IMR-90 (cell line): Measurements from ENCODE around the gene CDC42EP4. TPM values are rescaled to one million over a fixed set of nuclear protein-coding genes. Genes with fewer than 3 reads are reported as not detected.
"Not testable (repeated sequence)": the region's sequence is repeated elsewhere in the genome, so short reads cannot be mapped to it uniquely, and the experiment has no call there.

Source experiments
- ATAC-seq: fragments of 200-7000 bp; cut with Tn5 transposase; 2 replicates; pipeline ENCODE4 v1.9.1; 2020; ENCODE audit warnings: low read depth, mild to moderate bottlenecking, moderate library complexity
- BruUV-seq: library from RNA; stranded (reverse); fragments of 400-500 nt; replicated peaks from 2 replicates; lab custom pipeline; 2021; lab: Mats Ljungman, UMichigan
- CTCF ChIA-PET: fragments of 300-600 bp; formaldehyde crosslinking; extraction: SDS; loops from one replicate; lab custom pipeline; 2021; ENCODE audit warnings: antibody characterized with exemption; lab: Yijun Ruan, JAX
- POLR2A ChIA-PET: fragments of 300-600 bp; sonication (Branson Sonifier 250); formaldehyde crosslinking; loops from one replicate; lab custom pipeline; 2022; ENCODE audit warnings: antibody characterized with exemption; ENCODE audit not compliant: unreplicated experiment; lab: Charles Lee
- DNase-seq: peaks from one replicate; pipeline ENCODE4 v3.0.0; 2013
- H2AFZ ChIP-seq: replicated peaks from 2 replicates; pipeline ENCODE3; 2013; ENCODE audit warnings: low read length, mild to moderate bottlenecking; ENCODE audit not compliant: poor library complexity
- H2AK5ac ChIP-seq: 2 replicates; pipeline ENCODE4 v1.6.1; 2013; ENCODE audit warnings: low read depth, low read length, inconsistent platforms
- H2AK9ac ChIP-seq: replicated peaks from 2 replicates; pipeline ENCODE3; 2013; ENCODE audit warnings: mild to moderate bottlenecking, low read depth, low read length, moderate library complexity; ENCODE audit not compliant: poor library complexity
- H2BK120ac ChIP-seq: 2 replicates; pipeline ENCODE4 v1.6.1; 2013; ENCODE audit warnings: low read depth, low read length, inconsistent platforms
- H2BK15ac ChIP-seq: 3 replicates; pipeline ENCODE4 v1.6.1; 2013; ENCODE audit warnings: low read depth, low read length, inconsistent platforms
- H2BK20ac ChIP-seq: 2 replicates; pipeline ENCODE4 v1.6.1; 2013; ENCODE audit warnings: low read depth, mild to moderate bottlenecking, inconsistent platforms, low read length, moderate library complexity
- H2BK5ac ChIP-seq: 2 replicates; pipeline ENCODE4 v1.6.1; 2013; ENCODE audit warnings: mild to moderate bottlenecking, low read depth, low read length, inconsistent platforms; ENCODE audit not compliant: poor library complexity, severe bottlenecking
- H3K14ac ChIP-seq: replicated peaks from 2 replicates; pipeline ENCODE4 v1.6.1; 2013; ENCODE audit warnings: low read depth, low read length, inconsistent platforms
- H3K18ac ChIP-seq: 2 replicates; pipeline ENCODE4 v1.6.1; 2013; ENCODE audit warnings: low read depth, low read length, control low read depth
- H3K23ac ChIP-seq: 2 replicates; pipeline ENCODE4 v1.6.1; 2013; ENCODE audit warnings: low read depth, low read length, inconsistent platforms
- H3K27ac ChIP-seq: 2 replicates; pipeline ENCODE4 v1.5.1; 2013; ENCODE audit warnings: mild to moderate bottlenecking, control low read depth, low read length; ENCODE audit not compliant: insufficient read depth
- H3K27me3 ChIP-seq: 2 replicates; pipeline ENCODE4 v1.6.1; 2013; ENCODE audit warnings: low read length; ENCODE audit not compliant: control insufficient read depth, insufficient read depth
- H3K36me3 ChIP-seq: 2 replicates; pipeline ENCODE4 v1.6.1; 2013; ENCODE audit warnings: low read length, mixed read lengths; ENCODE audit not compliant: control insufficient read depth, insufficient read depth
- H3K4ac ChIP-seq: 2 replicates; pipeline ENCODE4 v1.6.1; 2013; ENCODE audit warnings: low read depth, low read length, inconsistent platforms
- H3K4me1 ChIP-seq: 2 replicates; pipeline ENCODE4 v1.6.1; 2013; ENCODE audit warnings: low read length, mixed read lengths; ENCODE audit not compliant: control insufficient read depth, insufficient read depth
- H3K4me2 ChIP-seq: 2 replicates; pipeline ENCODE4 v1.6.1; 2013; ENCODE audit warnings: low read depth, mild to moderate bottlenecking, control low read depth, low read length, moderate library complexity
- H3K4me3 ChIP-seq: 2 replicates; pipeline ENCODE4 v1.5.1; 2013; ENCODE audit warnings: low read depth, mild to moderate bottlenecking, control low read depth, low read length, moderate library complexity; ENCODE audit not compliant: insufficient read depth
- H3K56ac ChIP-seq: 2 replicates; pipeline ENCODE4 v1.6.1; 2013; ENCODE audit warnings: low read length, inconsistent platforms; ENCODE audit not compliant: insufficient read depth; ENCODE audit errors: extremely low read depth
- H3K79me1 ChIP-seq, 2 experiments: 2 replicates each; pipeline ENCODE4 v1.6.1; 2013; ENCODE audit warnings: low read length in 2 of 2, inconsistent platforms in 1 of 2, low read depth in 1 of 2
- H3K9ac ChIP-seq: 2 replicates; pipeline ENCODE4 v1.6.1; 2013; ENCODE audit warnings: low read depth, low read length, control low read depth
- H3K9me1 ChIP-seq: 2 replicates; pipeline ENCODE4 v1.6.1; 2013; ENCODE audit warnings: low read length, inconsistent platforms; ENCODE audit not compliant: insufficient read depth
- H3K9me3 ChIP-seq: 2 replicates; pipeline ENCODE4 v1.6.1; 2013; ENCODE audit warnings: low read length; ENCODE audit not compliant: control insufficient read depth, insufficient read depth
- H4K20me1 ChIP-seq: 2 replicates; pipeline ENCODE4 v1.6.1; 2013; ENCODE audit warnings: low read length, inconsistent platforms; ENCODE audit not compliant: insufficient read depth
- H4K5ac ChIP-seq: 2 replicates; pipeline ENCODE4 v1.6.1; 2013; ENCODE audit warnings: mild to moderate bottlenecking, low read depth, low read length, control low read depth
- H4K8ac ChIP-seq, 2 experiments: 2 replicates each; pipeline ENCODE4 v1.6.1; 2013; ENCODE audit warnings: low read depth in 2 of 2, low read length in 2 of 2, control low read depth in 1 of 2, inconsistent platforms in 1 of 2
- H4K91ac ChIP-seq: 2 replicates; pipeline ENCODE4 v1.6.1; 2013; ENCODE audit warnings: low read depth, low read length, inconsistent platforms; ENCODE audit not compliant: insufficient read depth
- CHD1 ChIP-seq: IDR thresholded peaks from 2 replicates; pipeline ENCODE4 v1.6.1; 2012; ENCODE audit warnings: low read depth, low read length, improper control_type of control experiment
- MAFK ChIP-seq: IDR thresholded peaks from 2 replicates; pipeline ENCODE4 v1.6.1; 2012; ENCODE audit warnings: low read depth, low read length, improper control_type of control experiment
- WGBS, 2 experiments: methylation state at CpG; one replicate each; pipeline versions ENCODE4 v1.1.5 to v1.1.7; 2013; ENCODE audit warnings: missing lambda C conversion rate in 2 of 2; ENCODE audit not compliant: insufficient read length in 1 of 2; ENCODE audit errors: extremely low coverage in 2 of 2; 5-methylcytosine and 5-hydroxymethylcytosine counted together
- dilution Hi-C: fragments of 300-500 bp; cut with HindIII; formaldehyde crosslinking; loops from one replicate; pipeline ENCODE4 v1.14.3; 2018; ENCODE audit warnings: low sequenced_read_pairs; ENCODE audit not compliant: unreplicated experiment
- in situ Hi-C: fragments of 300-500 bp; cut with MboI; formaldehyde crosslinking; loops from 3 replicates; pipeline ENCODE4 v1.14.3; 2019; ENCODE audit warnings: low sequenced_read_pairs, inconsistent platforms, mixed read lengths
- intact Hi-C: fragments of 100-400 bp; cut with micrococcal nuclease; formaldehyde crosslinking; loops from 2 replicates; pipeline ENCODE4 v1.10.0; 2022
- polyA plus RNA-seq, 3 experiments: library from polyadenylated mRNA; depleted of rRNA; stranded (reverse); fragments of >200 nt; gene quantifications; 2 replicates each; pipeline ENCODE4 v1.2.3, GENCODE V29; 2012; ENCODE audit warnings: low replicate concordance in 1 of 3
- total RNA-seq: library from RNA; depleted of rRNA; stranded (reverse); fragments of >200 nt; gene quantifications from 2 replicates; pipeline ENCODE4 v1.2.3, GENCODE V29; 2012

CDC42EP4 gene
- total and polyA plus RNA-seq, 2 of the 4 experiments (the other 2 are of a cell fraction), result 14.3 to 25.8 TPM

DNA sequence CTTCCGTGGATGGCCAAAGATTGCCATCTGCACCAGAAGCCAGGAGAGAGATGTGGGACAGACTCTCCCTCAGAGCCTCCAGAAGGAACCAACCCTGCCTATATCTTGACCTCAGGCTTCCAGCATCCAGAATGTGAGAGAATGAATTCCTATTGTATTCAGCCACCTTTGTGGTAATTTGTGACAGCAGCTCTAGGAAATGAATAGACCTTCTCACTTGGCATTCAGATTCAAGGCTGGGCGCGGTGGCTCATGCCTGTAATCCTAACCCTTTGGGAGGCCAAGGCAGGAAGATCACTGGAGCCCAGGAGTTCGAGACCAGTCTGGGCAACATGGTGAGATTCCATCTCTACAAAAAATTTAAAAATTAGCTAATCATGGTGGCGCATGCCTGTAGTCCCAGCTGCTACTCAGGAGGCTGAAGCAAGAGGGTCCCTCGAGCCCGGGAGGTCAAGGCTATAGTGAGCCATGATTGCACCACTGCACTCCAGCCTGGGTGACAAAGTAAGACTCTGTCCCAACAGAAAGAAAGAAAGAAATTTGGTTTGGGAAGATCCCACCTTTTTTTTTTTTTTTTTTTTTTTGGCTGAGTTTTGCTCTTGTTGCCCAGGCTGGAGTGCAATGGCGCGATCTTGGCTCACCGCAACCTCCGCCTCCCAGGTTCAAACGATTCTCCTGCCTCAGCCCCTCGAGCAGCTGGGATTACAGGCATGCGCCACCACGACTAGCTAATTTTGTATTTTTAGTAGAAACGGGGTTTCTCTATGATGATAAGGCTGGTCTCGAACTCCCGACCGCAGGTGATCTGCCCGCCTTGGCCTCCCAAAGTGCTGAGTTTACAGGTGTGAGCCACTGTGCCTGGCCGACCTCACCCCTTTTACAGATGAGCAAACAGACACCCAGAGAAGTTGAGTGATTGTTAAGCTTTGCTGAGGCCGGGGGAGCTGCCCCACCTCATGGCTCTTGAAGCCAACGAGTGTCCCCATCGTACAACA lies 45.9 kb downstream of the CDC42EP4 start (continued):
- TF ChIP-seq MAFK, result no peak
- no peak for TF ChIP-seq CHD1

DNA sequence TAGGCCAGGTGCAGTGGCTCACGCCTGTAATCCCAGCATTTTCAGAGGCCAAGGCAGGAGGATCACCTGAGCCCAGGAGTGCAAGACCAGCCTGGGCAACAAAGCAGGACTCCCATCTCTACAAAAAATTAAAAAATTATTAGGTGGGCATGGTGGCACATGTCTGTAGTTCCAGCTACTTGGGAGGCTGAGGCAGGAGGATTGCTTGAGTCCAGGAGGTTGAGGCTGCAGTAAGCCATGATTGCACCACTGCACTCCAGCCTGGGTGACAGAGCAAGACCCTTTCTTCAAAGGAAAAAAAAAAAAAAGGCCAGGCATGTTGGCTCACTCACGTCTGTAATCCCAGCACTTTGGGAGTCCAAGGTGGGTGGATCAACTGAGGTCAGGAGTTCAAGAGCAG lies 47.4 kb downstream of the CDC42EP4 start:
- dilution Hi-C loops, H3K56ac ChIP-seq: not testable (repeated sequence)

More for the DNA sequence above, 47.4 kb downstream of the CDC42EP4 start:
- H3K27ac ChIP-seq, H3K36me3 ChIP-seq, H3K9me3 ChIP-seq, H3K4me3 ChIP-seq, H2BK20ac ChIP-seq, H3K9me1 ChIP-seq, BruUV-seq, H3K4me2 ChIP-seq, H2AFZ ChIP-seq, H3K14ac ChIP-seq, H2AK9ac ChIP-seq, H4K8ac ChIP-seq, H2BK120ac ChIP-seq, H2AK5ac ChIP-seq, H3K4ac ChIP-seq, CTCF ChIA-PET, H2BK5ac ChIP-seq, H3K18ac ChIP-seq, H4K91ac ChIP-seq, POLR2A ChIA-PET, H2BK15ac ChIP-seq, H4K5ac ChIP-seq, H3K9ac ChIP-seq, H4K20me1 ChIP-seq, DNase-seq, H3K4me1 ChIP-seq, intact Hi-C loops, H3K79me1 ChIP-seq, ATAC-seq, H3K27me3 ChIP-seq, H3K23ac ChIP-seq: not testable (repeated sequence)
- in situ Hi-C loops, result loop anchor here (25.0 kb wide), 2 partner anchors 273 to 923 kb away; no protein-coding TSS in a partner anchor
- 80% methylated on average over 1 of the region's 2 CpGs; no CpG with 5 or more reads in 1 of the 2 experiments for WGBS, 2 experiments
